ENCODE results near the gene HBQ1. TPM values are rescaled to one million over a fixed set of nuclear protein-coding genes. Genes with fewer than 3 reads are reported as not detected.
"Not testable (repeated sequence)": the region's sequence is repeated elsewhere in the genome, so short reads cannot be mapped to it uniquely, and the experiment has no call there.

The HBQ1 gene
- total RNA-seq, 1 donor from 2014 or later, result not detected

DNA sequence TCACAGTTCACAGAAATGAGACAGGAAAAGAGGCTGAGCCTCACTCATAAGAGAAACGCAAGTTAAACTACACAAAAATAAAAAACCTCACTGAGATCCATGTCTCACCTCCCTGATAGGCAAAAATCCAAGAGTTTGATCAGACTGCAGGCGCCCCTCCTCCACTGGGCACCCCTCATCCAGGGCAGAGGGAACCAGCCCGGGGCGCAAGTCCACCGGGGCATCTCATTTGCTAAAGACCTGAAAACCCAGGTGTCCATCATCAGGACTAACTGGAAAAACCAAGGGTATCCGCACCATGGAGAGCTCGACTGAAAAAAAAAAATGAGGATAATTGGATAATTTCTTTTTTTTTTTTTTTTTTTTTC, 25.2 kb upstream of the HBQ1 start:
- H3K9me3 ChIP-seq, result no peaks in the 10 kb centered on the region
- peaks cover 9% of the 10 kb centered on the region for H3K4me1 ChIP-seq
- H3K4me3 ChIP-seq, result peak overlapping the region; percentile 59
- no peak overlapping the region for H3K27ac ChIP-seq
- DNase-seq, result no peak
- no peaks in the 10 kb centered on the region for H3K36me3 ChIP-seq
- peaks cover 16% of the 10 kb centered on the region for H3K27me3 ChIP-seq (ENCODE audit: low read depth)
- TF ChIP-seq, protein P1, sequence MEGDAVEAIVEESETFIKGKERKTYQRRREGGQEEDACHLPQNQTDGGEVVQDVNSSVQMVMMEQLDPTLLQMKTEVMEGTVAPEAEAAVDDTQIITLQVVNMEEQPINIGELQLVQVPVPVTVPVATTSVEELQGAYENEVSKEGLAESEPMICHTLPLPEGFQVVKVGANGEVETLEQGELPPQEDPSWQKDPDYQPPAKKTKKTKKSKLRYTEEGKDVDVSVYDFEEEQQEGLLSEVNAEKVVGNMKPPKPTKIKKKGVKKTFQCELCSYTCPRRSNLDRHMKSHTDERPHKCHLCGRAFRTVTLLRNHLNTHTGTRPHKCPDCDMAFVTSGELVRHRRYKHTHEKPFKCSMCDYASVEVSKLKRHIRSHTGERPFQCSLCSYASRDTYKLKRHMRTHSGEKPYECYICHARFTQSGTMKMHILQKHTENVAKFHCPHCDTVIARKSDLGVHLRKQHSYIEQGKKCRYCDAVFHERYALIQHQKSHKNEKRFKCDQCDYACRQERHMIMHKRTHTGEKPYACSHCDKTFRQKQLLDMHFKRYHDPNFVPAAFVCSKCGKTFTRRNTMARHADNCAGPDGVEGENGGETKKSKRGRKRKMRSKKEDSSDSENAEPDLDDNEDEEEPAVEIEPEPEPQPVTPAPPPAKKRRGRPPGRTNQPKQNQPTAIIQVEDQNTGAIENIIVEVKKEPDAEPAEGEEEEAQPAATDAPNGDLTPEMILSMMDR (IDR thresholded peaks at IDR 0.05), result no peak
- no peak for ATAC-seq
- intact Hi-C loops (cut with DNase I), result no loop called here

DNA sequence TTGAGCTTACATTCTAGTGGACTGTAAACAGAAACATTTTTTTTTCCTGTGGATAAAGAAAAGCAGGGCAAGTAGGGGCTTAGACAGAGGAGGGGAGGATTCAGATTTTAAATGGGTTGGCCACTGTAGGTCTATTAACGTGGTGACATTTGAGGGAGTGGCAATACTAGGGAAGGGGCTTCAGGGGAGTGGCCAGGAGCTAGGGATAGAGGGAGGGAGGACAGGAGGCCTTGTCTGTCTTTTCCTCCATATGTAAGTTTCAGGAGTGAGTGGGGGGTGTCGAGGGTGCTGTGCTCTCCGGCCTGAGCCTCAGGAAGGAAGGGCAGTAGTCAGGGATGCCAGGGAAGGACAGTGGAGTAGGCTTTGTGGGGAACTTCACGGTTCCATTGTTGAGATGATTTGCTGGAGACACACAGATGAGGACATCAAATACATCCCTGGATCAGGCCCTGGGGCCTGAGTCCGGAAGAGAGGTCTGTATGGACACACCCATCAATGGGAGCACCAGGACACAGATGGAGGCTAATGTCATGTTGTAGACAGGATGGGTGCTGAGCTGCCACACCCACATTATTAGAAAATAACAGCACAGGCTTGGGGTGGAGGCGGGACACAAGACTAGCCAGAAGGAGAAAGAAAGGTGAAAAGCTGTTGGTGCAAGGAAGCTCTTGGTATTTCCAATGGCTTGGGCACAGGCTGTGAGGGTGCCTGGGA, 21.0 kb upstream of the HBQ1 start:
- no peaks in the 10 kb centered on the region for H3K36me3 ChIP-seq
- H3K27me3 ChIP-seq (ENCODE audit: low read depth), result peaks cover 28% of the 10 kb centered on the region
- TF ChIP-seq, protein P1 (IDR thresholded peaks at IDR 0.05), result no peak
- DNase-seq (no peak), ATAC-seq (no peak)
- no peaks in the 10 kb centered on the region for H3K9me3 ChIP-seq
- intact Hi-C loops (cut with DNase I), result no loop called here
- no peak overlapping the region for H3K4me3 ChIP-seq
- peaks cover 8% of the 10 kb centered on the region for H3K4me1 ChIP-seq
- H3K27ac ChIP-seq, result no peak overlapping the region

DNA sequence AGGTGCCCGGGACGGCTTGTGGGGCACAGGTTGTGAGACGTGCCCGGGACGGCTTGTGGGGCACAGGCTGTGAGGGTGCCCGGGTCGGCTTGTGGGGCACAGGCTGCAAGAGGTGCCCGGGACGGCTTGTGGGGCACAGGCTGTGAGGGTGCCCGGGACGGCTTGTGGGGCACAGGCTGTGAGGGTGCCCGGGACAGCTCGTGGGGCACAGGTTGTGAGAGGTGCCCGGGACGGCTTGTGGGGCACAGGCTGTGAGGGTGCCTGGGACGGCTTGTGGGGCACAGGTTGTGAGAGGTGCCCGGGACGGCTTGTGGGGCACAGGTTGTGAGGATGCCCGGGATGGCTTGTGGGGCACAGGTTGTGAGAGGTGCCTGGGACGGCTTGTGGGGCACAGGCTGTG, 20.0 kb upstream of the HBQ1 start:
- H3K4me3 ChIP-seq; H3K4me1 ChIP-seq; ATAC-seq; H3K27ac ChIP-seq; H3K9me3 ChIP-seq; H3K36me3 ChIP-seq; intact Hi-C loops (cut with DNase I); DNase-seq: not testable (repeated sequence)
- peaks cover 22% of the 10 kb centered on the region for H3K27me3 ChIP-seq (ENCODE audit: low read depth)

DNA sequence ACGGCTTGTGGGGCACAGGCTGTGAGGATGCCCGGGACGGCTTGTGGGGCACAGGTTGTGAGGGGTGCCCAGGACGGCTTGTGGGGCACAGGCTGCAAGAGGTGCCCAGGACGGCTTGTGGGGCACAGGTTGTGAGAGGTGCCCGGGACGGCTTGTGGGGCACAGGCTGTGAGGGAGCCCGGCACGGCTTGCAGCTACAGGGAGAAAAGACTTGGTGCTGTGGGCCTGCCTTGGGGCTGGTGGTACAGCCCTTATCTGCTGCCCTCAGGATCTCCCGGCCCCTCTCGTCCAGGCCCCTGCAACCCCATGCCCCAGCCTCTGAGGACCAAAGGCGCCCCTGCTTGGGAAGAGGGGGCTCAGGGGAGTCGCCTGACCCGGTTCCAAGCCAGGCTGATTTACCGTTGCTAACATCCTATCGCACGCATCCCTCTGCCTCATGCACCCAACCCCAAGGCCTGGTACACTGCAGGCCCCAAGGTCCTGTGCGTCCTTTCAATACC, 19.5 kb upstream of the HBQ1 start:
- intact Hi-C loops (cut with DNase I), result no loop called here
- Histone ChIP-seq H3K4me3 (no peak overlapping the region), H3K27me3 (ENCODE audit: low read depth) (peaks cover 22% of the 10 kb centered on the region), H3K4me1 (peaks cover 8% of the 10 kb centered on the region), H3K9me3 (no peaks in the 10 kb centered on the region), H3K27ac (no peak overlapping the region), H3K36me3 (no peaks in the 10 kb centered on the region)
- no peak for ATAC-seq
- no peak for DNase-seq
- TF ChIP-seq, protein P1 (IDR thresholded peaks at IDR 0.05), result no peak

DNA sequence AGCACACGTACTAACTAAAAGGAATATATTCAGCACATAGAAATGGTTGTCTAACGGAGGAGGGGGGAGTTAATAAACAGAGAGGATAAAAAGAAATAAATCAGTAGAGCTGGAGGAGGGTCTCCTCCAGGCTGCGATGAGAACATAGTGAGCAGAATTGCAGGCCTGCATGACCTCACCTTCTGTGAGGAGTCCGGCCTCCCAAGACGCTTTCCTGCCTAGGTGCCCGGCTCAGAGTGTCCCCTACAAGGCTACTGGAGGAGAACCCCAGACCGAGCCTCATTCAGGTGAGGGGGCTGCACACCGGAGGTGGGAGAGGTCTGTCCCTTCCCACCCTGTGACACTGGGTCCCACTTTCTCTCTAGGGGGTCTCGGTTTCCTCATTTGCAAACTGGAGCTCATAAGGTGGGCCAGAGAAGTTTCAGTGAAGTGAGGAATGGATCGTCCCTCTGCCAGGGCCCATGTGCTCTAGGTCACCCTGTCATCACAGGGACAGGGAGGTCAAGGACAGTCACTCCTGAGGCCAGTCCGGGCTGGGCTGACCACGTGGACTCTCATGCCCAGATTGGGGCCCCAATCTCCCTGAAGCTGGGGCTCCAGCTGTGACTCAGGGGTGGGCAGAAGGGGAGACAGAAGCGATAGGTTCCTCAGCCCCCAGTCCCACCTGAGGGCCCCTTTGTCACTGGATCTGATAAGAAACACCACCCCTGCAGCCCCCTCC, 17.8 kb upstream of the HBQ1 start:
- Histone ChIP-seq H3K36me3 (no peaks in the 10 kb centered on the region), H3K27me3 (ENCODE audit: low read depth) (peaks cover 37% of the 10 kb centered on the region), H3K9me3 (no peaks in the 10 kb centered on the region), H3K4me1 (peaks cover 19% of the 10 kb centered on the region), H3K4me3 (no peak overlapping the region), H3K27ac (no peak overlapping the region)
- no peak for DNase-seq
- TF ChIP-seq, protein P1 (IDR thresholded peaks at IDR 0.05), result no peak
- ATAC-seq, result no peak
- intact Hi-C loops (cut with DNase I), result no loop called here

DNA sequence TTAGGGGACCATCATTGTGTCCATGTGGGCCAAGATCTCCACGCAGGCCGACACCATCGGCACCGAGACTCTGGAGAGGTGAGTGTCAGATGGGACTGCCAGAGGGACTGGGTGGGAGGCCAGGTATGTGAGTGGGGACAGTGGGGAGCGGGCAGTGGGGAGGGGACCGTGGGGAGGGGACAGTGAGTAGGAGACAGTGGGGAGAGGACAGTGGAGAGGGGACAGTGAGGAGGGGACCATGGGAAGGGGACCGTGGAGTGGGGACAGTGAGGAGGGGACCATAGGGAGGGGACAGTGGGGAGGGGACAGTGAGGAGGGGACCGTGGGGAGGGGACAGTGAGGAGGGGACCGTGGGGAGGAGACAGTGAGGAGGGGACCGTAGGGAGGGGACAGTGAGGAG, 17.1 kb upstream of the HBQ1 start:
- H3K36me3 ChIP-seq; intact Hi-C loops (cut with DNase I); DNase-seq; ATAC-seq; H3K27ac ChIP-seq; H3K9me3 ChIP-seq; H3K4me3 ChIP-seq: not testable (repeated sequence)
- peaks cover 19% of the 10 kb centered on the region for H3K4me1 ChIP-seq
- H3K27me3 ChIP-seq (ENCODE audit: low read depth), result peaks cover 44% of the 10 kb centered on the region

DNA sequence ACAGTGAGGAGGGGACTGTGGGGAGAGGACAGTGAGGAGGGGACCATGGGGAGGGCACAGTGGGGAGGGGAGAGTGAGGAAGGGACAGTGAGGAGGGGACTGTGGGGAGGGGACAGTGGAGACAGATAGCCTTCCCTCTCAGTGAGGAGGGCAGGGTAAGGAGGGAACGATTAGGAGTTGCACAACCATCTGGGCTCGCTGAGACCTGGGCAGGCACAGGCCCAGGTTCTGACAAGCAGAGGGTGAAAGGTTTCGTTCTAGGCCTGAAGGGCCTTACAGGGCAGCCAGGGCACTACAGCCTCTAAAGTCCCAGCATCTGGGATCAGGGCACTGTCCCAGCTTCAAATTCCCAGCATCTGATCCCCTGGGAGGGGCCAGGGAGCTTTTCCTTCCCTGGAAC, 16.6 kb upstream of the HBQ1 start:
- intact Hi-C loops (cut with DNase I); H3K27ac ChIP-seq; H3K9me3 ChIP-seq; H3K36me3 ChIP-seq; H3K4me3 ChIP-seq; DNase-seq: not testable (repeated sequence)
- Histone ChIP-seq H3K27me3 (ENCODE audit: low read depth) (peaks cover 50% of the 10 kb centered on the region), H3K4me1 (peaks cover 19% of the 10 kb centered on the region)
- peak; percentile 37 to 48 for ATAC-seq

DNA sequence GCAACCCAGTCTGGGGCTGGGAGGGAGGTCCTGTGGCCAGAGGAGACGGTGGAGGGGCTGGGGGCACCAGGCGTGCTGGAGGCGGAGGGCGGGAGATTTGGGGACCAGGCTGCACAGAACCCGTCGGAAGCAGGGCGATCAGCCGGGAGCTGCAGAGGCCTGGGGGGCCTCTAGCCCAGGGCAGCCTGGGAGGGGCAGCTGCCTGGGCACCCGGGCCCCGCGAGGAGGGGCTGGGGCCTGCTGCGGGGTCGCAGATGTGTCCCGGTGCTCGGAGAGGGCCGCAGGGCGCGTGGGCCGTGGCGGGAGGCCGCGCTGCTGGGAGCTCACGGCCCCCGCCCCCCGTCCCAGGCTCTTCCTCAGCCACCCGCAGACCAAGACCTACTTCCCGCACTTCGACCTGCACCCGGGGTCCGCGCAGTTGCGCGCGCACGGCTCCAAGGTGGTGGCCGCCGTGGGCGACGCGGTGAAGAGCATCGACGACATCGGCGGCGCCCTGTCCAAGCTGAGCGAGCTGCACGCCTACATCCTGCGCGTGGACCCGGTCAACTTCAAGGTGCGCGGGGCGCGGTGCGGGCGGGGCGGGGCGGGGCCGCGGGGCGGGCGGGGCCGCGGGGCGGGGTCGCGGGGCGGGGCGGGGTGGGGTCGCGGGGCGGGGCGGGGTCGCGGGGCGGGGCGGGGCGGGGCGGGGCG, 16.0 kb upstream of the HBQ1 start:
- ATAC-seq, result peak; percentile 27 to 42
- not testable (repeated sequence) for H3K9me3 ChIP-seq
- H3K27me3 ChIP-seq (ENCODE audit: low read depth), result peaks cover 55% of the 10 kb centered on the region

More for the DNA sequence above, 16.0 kb upstream of the HBQ1 start:
- H3K36me3 ChIP-seq; H3K27ac ChIP-seq; H3K4me3 ChIP-seq; DNase-seq; intact Hi-C loops (cut with DNase I): not testable (repeated sequence)
- peaks cover 19% of the 10 kb centered on the region for H3K4me1 ChIP-seq

Data from lower lobe of right lung (tissue), 2 donors.